Measurements from ENCODE around the gene FADS2. TPM values are rescaled to one million over a fixed set of nuclear protein-coding genes. Genes with fewer than 3 reads are reported as not detected.

The FADS2 gene
- total RNA-seq, 1 experiment from 2014 or later = 17.1 TPM

GRCh38 chr11:61862714-61863547 lies 34.8 kb downstream of the FADS2 start:
- DNase-seq (ENCODE audit: low read depth, low spot score) = no peak
- intact Hi-C loops (cut with micrococcal nuclease) = no loop called here
- Histone ChIP-seq H3K9me3 (ENCODE audit: control insufficient read depth in 1 of 2, insufficient read depth in 1 of 2, low read depth in 1 of 2, low read length in 2 of 2) (no peaks in the 10 kb centered on the region), H3K27me3 (ENCODE audit: insufficient read depth, low read length) (no peaks in the 10 kb centered on the region), H3K79me2 (ENCODE audit: insufficient read depth, low read length) (no peaks in the 10 kb centered on the region), H2AFZ (ENCODE audit: low read depth, low read length, poor library complexity, severe bottlenecking) (no peak overlapping the region), H4K20me1 (ENCODE audit: insufficient read depth) (no peaks in the 10 kb centered on the region), H3K36me3 (ENCODE audit: control insufficient read depth in 1 of 2, insufficient read depth in 2 of 2, low read length in 2 of 2) (no peaks in the 10 kb centered on the region), H3K9me2 (ENCODE audit: insufficient read depth) (no peaks in the 10 kb centered on the region), H3K4me3 (replicated peaks in 1 of 2; ENCODE audit: low read depth in 1 of 2, low read length in 2 of 2) (no peak overlapping the region), H3K27ac (ENCODE audit: low read depth, low read length) (no peak overlapping the region), H3K4me2 (ENCODE audit: low read length) (no peak overlapping the region), H3K4me1 (ENCODE audit: control insufficient read depth in 1 of 2, insufficient read depth in 2 of 2, low read length in 2 of 2) (peaks cover 11 to 17% of the 10 kb centered on the region in 2 experiments), H3K9ac (ENCODE audit: low read length) (no peak overlapping the region)
- ATAC-seq = no peak
- RAD21 ChIA-PET (ENCODE audit: low non-redundant PET in 1 of 2, low total read pairs in 2 of 2, uncharacterized antibody in 2 of 2, unreplicated experiment in 2 of 2) = no interaction called here
- BruUV-seq (replicated peaks) = no TSS peak
- TF ChIP-seq ATF3 (IDR thresholded peaks at IDR 0.05) (no peak), CEBPB (IDR thresholded peaks at IDR 0.05; ENCODE audit: low read depth) (no peak), REST (IDR thresholded peaks at IDR 0.05; ENCODE audit: low read depth) (no peak), CBX3 (IDR thresholded peaks at IDR 0.05; ENCODE audit: low read depth) (no peak), SRF (IDR thresholded peaks at IDR 0.05; ENCODE audit: low read depth) (no peak), ZFX (IDR thresholded peaks at IDR 0.05) (no peak), ZNF274 (IDR thresholded peaks at IDR 0.05; ENCODE audit: low read depth, low read length) (no peak), POLR2A (IDR thresholded peaks at IDR 0.05; ENCODE audit: borderline replicate concordance, extremely low read depth, insufficient read depth, insufficient read length) (no peak), FOSL1 (IDR thresholded peaks at IDR 0.05; ENCODE audit: low read depth) (no peak)
- CTCF ChIA-PET = no interaction called here
- POLR2A ChIA-PET = interaction anchor here (1.2 kb wide), 1 partner anchor 48 kb away, joined by 3 read pairs; no protein-coding TSS in a partner anchor

Measured in HCT116 (cell line).